H1 (cell line): ENCODE measurements around the gene MACROD2. TPM values are rescaled to one million over a fixed set of nuclear protein-coding genes. Genes with fewer than 3 reads are reported as not detected.

ENCODE experiments used
- CTCF ChIA-PET: fragments of 300-600 bp; sonication (Branson Sonifier 250); formaldehyde crosslinking; loops from one replicate; lab custom pipeline; 2021; ENCODE audit not compliant: partially characterized antibody; lab: Charles Lee
- POLR2A ChIA-PET: fragments of 300-600 bp; sonication (Branson Sonifier 250); formaldehyde crosslinking; loops from one replicate; lab custom pipeline; 2021; ENCODE audit warnings: inconsistent platforms; ENCODE audit not compliant: partially characterized antibody; lab: Charles Lee
- DNase-seq, 2 experiments: peaks; one replicate each; pipeline versions ENCODE4 v3.0.0 to v3.0.0-alpha.2; 2010 to 2022; ENCODE audit warnings: low spot score in 2 of 2, low read depth in 1 of 2, mixed read lengths in 1 of 2
- FAIRE-seq: peaks from 2 replicates; lab custom pipeline; 2011; peaks lifted over from hg19 to GRCh38; lab: Jason Lieb, UNC
- H2AFZ ChIP-seq: 2 replicates; pipeline ENCODE4 v1.8.1; 2012; ENCODE audit warnings: low read length, inconsistent platforms
- H2AK5ac ChIP-seq: 2 replicates; pipeline ENCODE4 v1.6.1; 2013; ENCODE audit warnings: low read depth, low read length
- H2BK120ac ChIP-seq: replicated peaks from 2 replicates; pipeline ENCODE3; 2013; ENCODE audit warnings: low read depth, low read length, inconsistent platforms
- H2BK12ac ChIP-seq: 2 replicates; pipeline ENCODE4 v1.6.1; 2013; ENCODE audit warnings: low read depth, low read length
- H2BK15ac ChIP-seq: 2 replicates; pipeline ENCODE4 v1.6.1; 2013; ENCODE audit warnings: low read length
- H2BK20ac ChIP-seq: 2 replicates; pipeline ENCODE4 v1.6.1; 2013; ENCODE audit warnings: low read length
- H2BK5ac ChIP-seq: 2 replicates; pipeline ENCODE4 v1.6.1; 2013; ENCODE audit warnings: low read depth, low read length
- H3K14ac ChIP-seq: 2 replicates; pipeline ENCODE4 v1.6.1; 2013; ENCODE audit warnings: inconsistent platforms; ENCODE audit not compliant: insufficient read length
- H3K18ac ChIP-seq: 2 replicates; pipeline ENCODE4 v1.6.1; 2013; ENCODE audit warnings: low read length; ENCODE audit errors: extremely low read depth
- H3K23ac ChIP-seq: 2 replicates; pipeline ENCODE4 v1.6.1; 2013; ENCODE audit warnings: inconsistent platforms; ENCODE audit not compliant: insufficient read length
- H3K23me2 ChIP-seq: 2 replicates; pipeline ENCODE4 v1.6.1; 2013; ENCODE audit warnings: low read depth, low read length
- H3K27ac ChIP-seq: 2 replicates; pipeline ENCODE4 v1.6.1; 2011; ENCODE audit warnings: low read depth, low read length, inconsistent platforms
- H3K27me3 ChIP-seq, 4 experiments: replicated peaks in 1 of 4; 1 replicate in 1 of 4; 2 replicates in 3 of 4; pipeline versions ENCODE4 v1.6.1 to v1.8.1; 2011 to 2013; ENCODE audit warnings: low read length in 3 of 4, mild to moderate bottlenecking in 3 of 4, inconsistent platforms in 2 of 4, mixed read lengths in 2 of 4, moderate library complexity in 1 of 4; ENCODE audit not compliant: control insufficient read depth in 3 of 4, insufficient read depth in 3 of 4; ENCODE audit errors: extremely low read depth in 1 of 4
- H3K36me3 ChIP-seq, 4 experiments: 2 replicates each; pipeline versions ENCODE4 v1.6.1 to v1.8.1; 2011 to 2013; ENCODE audit warnings: mild to moderate bottlenecking in 4 of 4, low read length in 3 of 4, moderate library complexity in 2 of 4, control low read depth in 1 of 4, inconsistent platforms in 1 of 4; ENCODE audit not compliant: insufficient read depth in 4 of 4, control insufficient read depth in 2 of 4
- H3K4ac ChIP-seq: replicated peaks from 2 replicates; pipeline ENCODE3; 2013; ENCODE audit warnings: low read length, low read depth, mixed read lengths, inconsistent platforms; ENCODE audit not compliant: insufficient read length
- H3K4me1 ChIP-seq, 4 experiments: replicated peaks in 1 of 4; 1 replicate in 1 of 4; 2 replicates in 3 of 4; pipeline versions ENCODE4 v1.6.1 to v1.8.1; 2011 to 2013; ENCODE audit warnings: low read length in 3 of 4, inconsistent platforms in 2 of 4, mixed read lengths in 1 of 4; ENCODE audit not compliant: insufficient read depth in 4 of 4, control insufficient read depth in 3 of 4
- H3K4me2 ChIP-seq, 2 experiments: 2 replicates each; pipeline versions ENCODE4 v1.6.1 to v1.8.1; 2011 to 2013; ENCODE audit warnings: low read depth in 2 of 2, low read length in 2 of 2, control low read depth in 1 of 2, inconsistent platforms in 1 of 2, mild to moderate bottlenecking in 1 of 2; ENCODE audit not compliant: insufficient read depth in 1 of 2
- H3K4me3 ChIP-seq, 4 experiments: fragments of 200-600, 300-600 bp in 1 of 4; sonication (generic), shearing (Covaris generic), sonication (Bioruptor Twin) in 1 of 4; 2 replicates each; pipeline versions ENCODE4 v1.5.1 to v1.8.1; 2011 to 2016; ENCODE audit warnings: low read length in 4 of 4, low read depth in 3 of 4, control low read depth in 2 of 4, inconsistent platforms in 2 of 4, mild to moderate bottlenecking in 2 of 4, mixed read lengths in 1 of 4, moderate library complexity in 1 of 4; ENCODE audit not compliant: insufficient read depth in 2 of 4; ENCODE audit errors: extremely low read depth in 1 of 4
- H3K56ac ChIP-seq: replicated peaks from 2 replicates; pipeline ENCODE3; 2013; ENCODE audit warnings: low read depth, mild to moderate bottlenecking, mixed read lengths, low read length, inconsistent platforms; ENCODE audit not compliant: insufficient read length
- H3K79me1 ChIP-seq: 2 replicates; pipeline ENCODE4 v1.6.1; 2013; ENCODE audit warnings: low read depth, low read length, control low read depth
- H3K79me2 ChIP-seq, 2 experiments: 2 replicates each; pipeline versions ENCODE4 v1.6.1 to v1.8.1; 2012 to 2013; ENCODE audit warnings: low read length in 2 of 2, mild to moderate bottlenecking in 2 of 2, inconsistent platforms in 1 of 2; ENCODE audit not compliant: insufficient read depth in 2 of 2, control insufficient read depth in 1 of 2
- H3K9ac ChIP-seq, 4 experiments: replicated peaks in 1 of 4; 1 replicate in 1 of 4; 2 replicates in 3 of 4; pipeline versions ENCODE4 v1.6.1 to v1.8.1; 2011 to 2013; ENCODE audit warnings: low read depth in 3 of 4, low read length in 3 of 4, control low read depth in 2 of 4, mild to moderate bottlenecking in 2 of 4, moderate library complexity in 2 of 4, inconsistent platforms in 1 of 4; ENCODE audit errors: extremely low read depth in 1 of 4
- H3K9me3 ChIP-seq, 2 experiments: 2 replicates each; pipeline versions ENCODE4 v1.6.1 to v1.8.1; 2012 to 2013; ENCODE audit warnings: mild to moderate bottlenecking in 2 of 2, moderate library complexity in 2 of 2, control low read depth in 1 of 2, inconsistent platforms in 1 of 2, low read depth in 1 of 2, low read length in 1 of 2, mixed read lengths in 1 of 2; ENCODE audit not compliant: insufficient read depth in 2 of 2
- H4K20me1 ChIP-seq, 2 experiments: replicated peaks in 1 of 2; 2 replicates each; pipeline versions ENCODE3 to v1.8.1; 2011 to 2013; ENCODE audit warnings: inconsistent platforms in 2 of 2, low read length in 2 of 2, mild to moderate bottlenecking in 1 of 2; ENCODE audit not compliant: insufficient read depth in 2 of 2, control insufficient read depth in 1 of 2
- H4K5ac ChIP-seq: 2 replicates; pipeline ENCODE4 v1.6.1; 2013; ENCODE audit warnings: low read length, low read depth, mixed read lengths, inconsistent platforms; ENCODE audit not compliant: insufficient read length
- H4K8ac ChIP-seq: 2 replicates; pipeline ENCODE4 v1.8.0; 2013; ENCODE audit warnings: mild to moderate bottlenecking, moderate library complexity, low read length, inconsistent platforms; ENCODE audit not compliant: insufficient read depth; ENCODE audit errors: extremely low read depth
- H4K91ac ChIP-seq: replicated peaks from 2 replicates; pipeline ENCODE3; 2013; ENCODE audit warnings: low read length, mixed read lengths, inconsistent platforms; ENCODE audit not compliant: insufficient read length
- BCL11A ChIP-seq, 2 experiments: IDR thresholded peaks; one replicate each; pipeline ENCODE4 v1.6.1; 2011; ENCODE audit warnings: low read depth in 2 of 2, low read length in 2 of 2, mild to moderate bottlenecking in 2 of 2
- CHD1 ChIP-seq: IDR thresholded peaks from 2 replicates; pipeline ENCODE4 v1.6.1; 2012; ENCODE audit warnings: low read depth, low read length, improper control_type of control experiment
- EGR1 ChIP-seq: IDR thresholded peaks from 2 replicates; pipeline ENCODE4 v1.6.1; 2011; ENCODE audit warnings: low read depth, low read length, borderline replicate concordance
- KDM5A ChIP-seq: fragments of 200-600 bp; IDR thresholded peaks from 2 replicates; pipeline ENCODE4 v1.7.1; 2012; ENCODE audit warnings: mild to moderate bottlenecking, low read length, inconsistent platforms, mixed read lengths
- NRF1 ChIP-seq: IDR thresholded peaks from 2 replicates; pipeline ENCODE4 v1.6.1; 2011; ENCODE audit warnings: mild to moderate bottlenecking, low read depth, low read length, improper control_type of control experiment
- SIRT6 ChIP-seq: IDR thresholded peaks from one replicate; pipeline ENCODE4 v1.7.1; 2012; ENCODE audit warnings: low read length, inconsistent platforms
- YY1 ChIP-seq: IDR thresholded peaks from 2 replicates; pipeline ENCODE4 v1.6.1; 2011; ENCODE audit warnings: low read depth, mild to moderate bottlenecking, low read length
- ZNF274 ChIP-seq: IDR thresholded peaks from 2 replicates; pipeline ENCODE4 v1.7.0; 2012; ENCODE audit warnings: low read length, borderline replicate concordance; ENCODE audit errors: extremely low read depth
- polyA plus RNA-seq, 7 experiments: library from polyadenylated mRNA; depleted of rRNA in 3 of 7; stranded (reverse) in 5 of 7; unstranded in 2 of 7; fragments of >200 nt in 5 of 7; fragments of 200-250 nt in 2 of 7; gene quantifications; 1 replicate in 5 of 7; 2 replicates in 1 of 7; 4 replicates in 1 of 7; pipeline versions ENCODE4 v1.2.1 to v1.2.3, GENCODE V29; 2011 to 2013; ENCODE audit warnings: missing spikeins in 2 of 7, mixed read lengths in 2 of 7
- total RNA-seq: library from RNA; stranded (reverse); fragmentation: NEBNext Ultra II Directional; extraction: Animal tissue kit (Norgen Biotek cat#: 25700); gene quantifications from 2 replicates; pipeline ENCODE4 v1.2.1, GENCODE V29; 2021

MACROD2 gene
- total and polyA plus RNA-seq, 2 of the 8 experiments (the other 6 are each of a cell fraction or from before 2014, with no cell fraction given), result 0.70 to 3.9 TPM

DNA sequence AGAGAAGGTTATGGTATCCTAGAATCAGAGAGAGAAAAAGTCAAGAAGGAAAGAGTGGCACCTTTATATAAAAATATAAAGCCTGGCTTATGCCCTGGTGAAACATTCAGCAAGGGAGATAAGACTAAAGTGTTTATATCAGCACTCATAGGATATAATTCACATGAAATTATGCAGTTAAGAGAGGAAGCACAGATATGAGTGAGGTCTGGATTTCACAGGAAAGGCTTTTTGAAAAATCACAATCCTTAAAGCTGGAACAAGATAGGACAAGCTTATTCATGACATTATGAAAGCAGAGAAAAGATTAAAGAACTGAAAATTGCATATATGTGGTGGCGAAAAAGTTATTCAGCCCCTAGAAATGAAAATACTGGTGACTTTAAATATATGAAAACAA lies 523.3 kb downstream of the MACROD2 start (continued):
- no peak for TF ChIP-seq SIRT6

DNA sequence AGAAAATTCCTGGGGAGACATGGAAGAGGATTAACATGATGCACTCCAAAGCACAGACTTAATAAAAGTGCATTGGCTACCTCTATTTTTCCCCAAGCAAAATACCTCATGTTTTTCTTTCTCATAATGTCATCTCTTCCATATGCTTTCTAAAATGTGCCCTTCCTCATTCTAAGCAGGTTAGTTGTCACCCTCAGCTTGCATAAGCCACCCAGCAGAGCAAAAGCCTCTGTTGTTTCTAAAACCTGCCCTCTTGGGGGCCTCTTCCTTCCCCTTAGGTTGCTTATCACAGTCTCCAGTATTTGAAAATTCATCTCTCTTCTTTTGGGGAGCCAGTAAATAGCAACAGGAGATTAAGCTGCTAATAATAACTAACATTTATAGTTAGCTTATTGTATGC lies 525.7 kb downstream of the MACROD2 start:
- POLR2A ChIA-PET, result no interaction called here

More for the DNA sequence above, 525.7 kb downstream of the MACROD2 start:
- Histone ChIP-seq H3K4me3 (no peak overlapping the region), H3K14ac (no peak overlapping the region), H3K9me3 (no peaks in the 10 kb centered on the region), H3K23ac (no peak overlapping the region), H3K56ac (no peak overlapping the region), H3K4me2 (no peak overlapping the region), H3K9ac (no peak overlapping the region), H2AK5ac (no peak overlapping the region), H4K5ac (no peak overlapping the region), H3K27ac (no peak overlapping the region), H2BK12ac (no peak overlapping the region), H3K27me3 (no peaks in the 10 kb centered on the region), H2BK15ac (no peak overlapping the region), H3K36me3 (no peaks in the 10 kb centered on the region), H2BK120ac (no peak overlapping the region), H4K20me1 (no peaks in the 10 kb centered on the region), H3K79me2 (no peaks in the 10 kb centered on the region), H2AFZ (no peak overlapping the region), H2BK20ac (no peak overlapping the region), H3K18ac (no peak overlapping the region), H3K4me1 (no peaks in the 10 kb centered on the region), H4K8ac (no peak overlapping the region), H3K79me1 (no peaks in the 10 kb centered on the region), H3K4ac (no peak overlapping the region), H2BK5ac (no peak overlapping the region), H4K91ac (no peak overlapping the region), H3K23me2 (no peaks in the 10 kb centered on the region)
- no peak for DNase-seq
- CTCF ChIA-PET, result interaction anchor here (1.3 to 1.8 kb wide), 2 partner anchors 8 to 9 kb away, joined by 5 to 6 read pairs; no protein-coding TSS in a partner anchor
- TF ChIP-seq NRF1 (no peak), BCL11A (IDR thresholded peaks at IDR 0.05; ENCODE audit: low read depth in 2 of 2, low read length in 2 of 2) (no peak), SIRT6 (no peak), EGR1 (no peak), ZNF274 (no peak), YY1 (no peak), CHD1 (no peak), KDM5A (no peak)
- FAIRE-seq, result no peak
